IPS-NIHi7 (cell line): ENCODE measurements around the gene KCNK4.

ENCODE experiments used
- DNase-seq: peaks from one replicate; pipeline ENCODE4 v3.0.0; 2012; ENCODE audit warnings: mixed read lengths; ENCODE audit errors: extremely low spot score

The KCNK4 gene

GRCh38 chr11:64268893-64269539 lies 22.1 kb upstream of the KCNK4 start:
- no peak for DNase-seq

DNA sequence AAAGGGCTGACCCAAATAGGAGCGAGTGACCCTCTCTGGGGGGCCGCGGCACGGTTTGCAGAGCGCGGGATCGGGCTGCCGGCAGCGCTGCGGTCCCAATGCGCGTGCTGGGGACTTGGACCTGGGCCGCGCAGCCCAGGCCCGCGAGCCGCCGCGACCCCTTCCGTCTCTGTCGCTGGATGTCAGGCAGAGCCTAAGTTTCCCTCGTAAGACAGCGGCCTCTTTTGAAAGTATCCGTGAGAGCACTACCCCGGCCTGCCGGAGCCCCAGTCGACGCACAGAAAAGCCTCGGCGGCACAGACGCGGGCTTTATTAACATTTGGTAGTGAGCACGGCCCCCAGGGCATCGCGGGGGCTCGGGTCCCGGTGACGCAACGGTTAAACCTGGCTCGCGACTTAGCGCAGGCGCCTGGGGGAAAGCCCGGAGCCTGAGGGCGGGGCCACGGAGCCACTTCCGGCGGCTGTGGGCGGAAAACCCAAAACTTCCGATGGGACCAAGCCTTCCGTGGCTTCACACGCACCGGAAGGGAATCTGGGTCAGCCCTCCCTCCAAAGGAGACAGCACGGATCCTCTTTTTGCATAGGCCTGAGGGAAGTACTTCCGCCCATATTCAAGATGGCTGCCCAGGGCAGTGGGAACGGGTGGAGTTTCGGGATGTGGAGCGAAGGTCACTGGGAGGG lies 21.4 kb upstream of the KCNK4 start:
- DNase-seq = peak; percentile 84

- no peak for DNase-seq
These were observed 15.9 kb upstream of the KCNK4 start for GRCh38 chr11:64275031-64275800.

DNA sequence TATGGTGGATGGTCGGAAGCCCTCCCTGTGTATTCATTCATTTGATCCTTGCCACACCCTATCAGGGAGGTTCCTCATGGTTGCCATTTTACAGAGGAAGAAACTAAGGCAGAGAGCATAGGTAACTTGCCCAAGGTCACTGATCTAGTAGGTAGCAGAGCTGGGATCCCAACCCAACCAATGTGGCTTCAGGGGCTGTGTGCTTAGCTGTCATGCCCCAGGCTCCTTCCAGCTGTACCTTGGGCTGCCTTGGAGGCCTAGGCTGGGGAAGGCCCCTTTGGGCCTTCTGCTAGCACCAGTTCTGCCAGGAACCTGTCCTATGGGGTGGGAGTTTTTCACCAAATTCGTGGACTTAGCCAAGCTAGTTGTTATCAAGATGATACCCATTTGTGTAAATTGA lies 15.3 kb upstream of the KCNK4 start:
- no peak for DNase-seq

DNA sequence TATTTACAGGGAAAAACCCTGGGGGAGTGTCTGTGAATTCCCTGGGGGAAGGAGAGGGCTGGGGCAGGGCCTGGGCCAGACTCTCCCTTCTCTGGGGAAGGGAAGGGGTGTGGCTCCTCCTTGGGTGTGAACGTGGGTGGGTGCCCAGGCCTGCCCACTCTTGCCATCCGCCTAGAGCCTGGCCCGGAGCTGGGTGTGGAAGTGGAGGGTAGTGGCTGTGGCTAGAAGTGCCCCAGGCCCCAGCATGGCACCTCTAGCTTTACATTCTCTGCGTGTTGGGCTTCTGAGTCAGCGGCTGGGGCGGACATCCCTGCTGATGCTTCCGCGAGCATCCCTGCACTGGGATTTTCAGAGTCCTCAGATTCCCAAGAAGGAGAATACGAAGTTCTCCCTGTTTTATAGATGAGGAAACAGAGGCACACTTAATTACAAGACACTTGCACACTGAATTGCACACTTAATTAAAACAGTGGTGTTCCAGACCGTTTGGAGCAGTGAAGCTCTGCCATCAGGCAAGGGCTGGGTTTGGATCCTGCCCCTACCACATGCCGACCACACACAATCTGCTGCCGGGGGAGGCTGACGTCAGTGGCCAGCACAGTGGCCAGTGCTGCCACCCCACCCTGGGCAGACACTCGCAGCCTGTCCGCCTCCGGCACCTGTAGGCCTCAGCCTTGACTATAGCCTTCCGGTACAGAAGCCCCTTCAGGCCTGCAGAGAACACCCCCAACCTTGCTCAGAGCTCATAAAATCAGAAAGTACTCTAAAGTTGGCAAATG lies 14.3 kb upstream of the KCNK4 start:
- no peak for DNase-seq

GRCh38 chr11:64278576-64279190 lies 12.4 kb upstream of the KCNK4 start:
- no peak for DNase-seq

DNA sequence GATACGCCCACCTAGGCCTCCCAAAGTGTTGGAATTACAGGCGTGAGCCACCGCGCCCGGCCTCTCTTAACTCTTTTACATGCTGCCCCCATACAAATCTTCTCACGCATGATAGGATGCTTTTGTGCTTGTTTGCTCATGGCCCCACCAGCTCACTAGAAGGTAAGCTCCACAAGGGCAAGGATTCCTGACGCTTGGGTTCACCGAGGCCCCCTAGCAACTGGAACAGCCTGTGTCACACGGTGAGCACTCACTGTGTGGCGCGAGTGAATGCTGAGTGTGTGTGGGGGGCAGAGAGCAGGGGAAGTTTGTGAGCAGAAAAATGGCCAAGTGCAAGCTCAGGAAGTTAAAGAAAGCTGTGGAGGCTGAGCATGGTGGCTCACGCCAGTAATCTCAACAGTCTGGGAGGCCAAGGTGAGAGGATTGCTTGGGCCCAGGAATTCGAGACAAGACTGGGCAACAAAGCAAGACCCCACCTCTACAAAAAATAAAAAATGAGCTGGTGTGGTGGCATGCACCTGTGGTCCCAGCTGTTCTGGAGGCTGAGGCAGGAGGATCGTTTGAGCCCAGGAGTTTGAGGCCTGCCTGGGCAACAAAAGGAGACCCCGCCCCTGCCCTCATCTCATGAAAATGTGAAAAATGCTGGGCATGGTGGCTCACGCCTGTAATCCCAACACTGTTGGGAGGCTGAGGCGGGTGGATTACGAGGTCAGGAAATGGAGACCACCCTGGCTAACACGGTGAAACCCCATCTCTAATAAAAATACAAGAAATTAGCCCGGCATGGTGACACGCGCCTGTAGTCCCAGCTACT lies 8.9 kb upstream of the KCNK4 start:
- no peak for DNase-seq

GRCh38 chr11:64283092-64283491 lies 8.0 kb upstream of the KCNK4 start:
- no peak for DNase-seq

DNA sequence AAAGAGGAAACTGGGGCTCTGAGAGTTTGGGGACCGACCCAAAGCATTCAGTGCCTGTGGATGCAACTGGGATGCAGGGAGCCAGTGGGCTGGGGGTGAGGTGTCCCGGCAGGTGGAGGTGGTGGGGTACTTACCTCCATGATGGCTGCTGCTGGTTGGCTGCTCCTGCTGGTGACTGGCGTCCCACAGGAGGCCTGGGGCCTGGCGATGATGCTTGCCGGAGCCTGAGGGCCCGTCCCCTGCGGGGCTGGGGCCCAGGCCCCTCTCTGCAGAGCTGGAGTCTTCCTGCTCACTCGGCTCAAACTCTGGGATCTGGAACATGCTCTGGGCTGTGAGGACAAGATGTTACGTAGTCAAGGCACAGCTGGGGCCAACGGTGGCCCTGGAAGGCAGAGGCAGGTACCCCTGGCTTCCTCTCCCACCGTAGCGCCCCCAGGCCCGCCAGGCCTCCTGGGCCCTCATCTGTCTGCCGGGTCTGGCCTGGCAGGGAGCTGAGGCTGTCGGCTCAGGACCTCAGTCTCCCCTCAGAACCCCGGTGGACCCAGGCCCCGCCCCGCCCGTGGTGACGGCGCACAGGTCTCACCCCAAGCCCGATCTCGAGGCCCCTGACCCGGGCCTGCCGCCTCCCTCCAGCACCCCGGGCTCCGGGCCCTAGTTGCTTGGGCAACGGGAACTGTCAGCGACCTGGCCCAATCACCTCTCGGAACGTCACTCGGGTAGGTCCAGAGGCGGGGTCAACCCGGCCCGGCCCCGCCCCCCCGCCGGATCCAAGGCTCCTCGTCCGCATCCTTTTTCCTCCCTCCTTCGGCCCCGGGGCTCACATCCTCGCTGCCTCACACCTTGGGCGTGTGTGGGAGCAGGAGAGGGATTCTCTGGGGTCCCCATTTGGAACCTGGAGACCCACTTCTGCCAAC lies 6.8 kb upstream of the KCNK4 start, which contains the start of gene BAD:
TSS of gene BAD (minus strand) at position 618 of the 914 bp plus-strand sequence. CDS start at position 321, 297 bp downstream.
- peak; percentile 97 for DNase-seq

DNA sequence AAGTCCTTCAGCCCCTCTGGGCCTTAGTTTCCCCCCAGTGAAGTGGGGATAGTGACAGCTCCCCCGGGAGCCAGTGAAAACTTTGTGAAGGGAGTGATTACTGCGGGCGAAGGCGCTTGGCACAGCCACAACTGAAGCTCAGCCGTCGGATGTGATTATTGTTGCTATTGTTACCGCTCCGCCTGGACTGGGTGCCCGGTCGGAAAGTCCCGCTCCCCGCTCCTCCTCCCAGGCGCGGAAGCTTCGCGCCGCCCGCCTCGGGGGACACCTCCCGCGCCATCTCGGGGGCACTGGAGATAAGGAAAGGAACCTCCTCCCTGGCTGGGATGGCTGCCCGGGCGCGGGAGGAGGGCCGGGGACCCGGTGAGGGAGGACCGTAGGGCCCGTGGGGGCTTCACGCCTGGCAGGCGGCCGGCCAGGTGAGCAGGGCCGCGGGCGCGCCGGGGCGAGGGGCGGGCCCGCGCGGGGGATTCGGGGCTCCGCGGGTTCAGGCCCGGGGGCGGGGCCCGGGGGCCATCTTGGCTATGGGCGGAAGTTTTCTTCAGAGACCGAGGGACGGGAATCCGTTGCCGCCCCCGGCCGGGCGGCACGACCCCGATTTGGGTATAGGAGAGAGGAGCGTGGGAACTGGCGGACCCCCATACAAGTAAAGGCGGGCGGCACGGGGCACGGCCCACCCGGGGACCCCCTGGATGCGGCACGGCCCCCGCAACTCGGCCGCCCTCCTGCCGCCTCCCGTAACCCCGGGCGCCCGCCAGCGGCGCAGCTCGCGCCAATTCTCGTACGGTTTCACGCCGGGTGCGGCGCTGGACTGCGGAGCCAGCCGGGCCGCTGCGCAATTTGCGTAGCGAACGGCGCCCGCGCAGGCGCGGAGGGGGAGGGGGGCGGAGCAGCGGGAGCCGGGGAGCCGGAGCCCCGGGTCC lies 5.9 kb upstream of the KCNK4 start, which contains the start of gene GPR137:
TSS of gene GPR137 (plus strand) at position 887 of the 923 bp plus-strand sequence. CDS start 677 bp downstream, outside the sequence.
- peak; percentile 82 for DNase-seq

- no peak for DNase-seq
These were observed 5.0 kb upstream of the KCNK4 start for GRCh38 chr11:64285885-64286800.

- no peak for DNase-seq
These were observed 4.3 kb upstream of the KCNK4 start for GRCh38 chr11:64286801-64287159.

GRCh38 chr11:64287676-64288352 lies 3.3 kb upstream of the KCNK4 start:
- no peak for DNase-seq

GRCh38 chr11:64288353-64288750 lies 2.8 kb upstream of the KCNK4 start:
- no peak for DNase-seq

- DNase-seq = no peak
These were observed 2.0 kb upstream of the KCNK4 start for GRCh38 chr11:64289002-64289564.
